ENCODE data around the gene DHRS7C. TPM values are rescaled to one million over a fixed set of nuclear protein-coding genes. Genes with fewer than 3 reads are reported as not detected.

The DHRS7C gene
- total and polyA plus RNA-seq, 2 donors (not counting 1 experiment from before 2014, with no cell fraction given) = not detected

GRCh38 chr17:9726291-9726690 lies 65.1 kb downstream of the DHRS7C start:
- intact Hi-C loops (cut with micrococcal nuclease) = no loop called here
- Mint-ChIP-seq H3K27me3 (peaks cover 5% of the 10 kb centered on the region), H3K4me3 (no peak overlapping the region), H3K27ac (no peak overlapping the region), H3K4me1 (no peaks in the 10 kb centered on the region), H3K9me3 (ENCODE audit: insufficient read depth) (no peaks in the 10 kb centered on the region)
- 72% methylated on average over 6 of the region's 6 CpGs for WGBS (ENCODE audit: insufficient coverage)
- Histone ChIP-seq H3K79me2 (ENCODE audit: control insufficient read depth, insufficient read depth, low read length) (no peaks in the 10 kb centered on the region), H4K20me1 (ENCODE audit: control insufficient read depth, insufficient read depth, low read length, poor library complexity, severe bottlenecking) (no peaks in the 10 kb centered on the region), H3K36me3 (replicated peaks in 1 of 2; ENCODE audit: control extremely low read depth in 1 of 2, control insufficient read depth in 1 of 2, extremely low read depth in 1 of 2, insufficient read depth in 2 of 2, low read length in 1 of 2) (no peaks in the 10 kb centered on the region), H3K4me1 (ENCODE audit: control insufficient read depth in 2 of 2, insufficient read depth in 2 of 2, low read length in 2 of 2) (no peaks in the 10 kb centered on the region), H3K27ac (ENCODE audit: low read length in 2 of 2) (no peak overlapping the region), H2AFZ (ENCODE audit: insufficient read depth, low read depth, low read length, poor library complexity, severe bottlenecking) (no peak overlapping the region), H3K9ac (ENCODE audit: low read length) (no peak overlapping the region), H3K4me2 (replicated peaks; ENCODE audit: low read depth, low read length, poor library complexity, severe bottlenecking) (no peak overlapping the region), H3K4me3 (ENCODE audit: control extremely low read depth in 1 of 5, extremely low read depth in 1 of 5, insufficient read depth in 1 of 5, low read depth in 2 of 5, low read length in 4 of 5) (no peak overlapping the region), H3K27me3 (replicated peaks in 1 of 4; ENCODE audit: control extremely low read depth in 1 of 4, control insufficient read depth in 3 of 4, insufficient read depth in 4 of 4, low read length in 3 of 4) (no peaks in the 10 kb centered on the region), H3K9me3 (ENCODE audit: control extremely low read depth in 1 of 3, control insufficient read depth in 2 of 3, insufficient read depth in 1 of 3, low read length in 2 of 3) (peaks cover 0 to 3% (median 0%) of the 10 kb centered on the region in 3 donors)
- ChIA-PET POLR2A (no interaction called here), CTCF (interaction anchor here (0.7 kb wide), 1 partner anchor 42 kb away, joined by 3 read pairs; no protein-coding TSS in a partner anchor)
- ATAC-seq (ENCODE audit: low read depth) = no peak
- TF ChIP-seq EZH2 (IDR thresholded peaks at IDR 0.05; ENCODE audit: borderline replicate concordance, insufficient read depth, low read depth, low read length, poor library complexity, severe bottlenecking) (no peak), CTCF (IDR thresholded peaks at IDR 0.05) (no peak)
- no peak for DNase-seq

- Histone ChIP-seq H3K4me3 (ENCODE audit: control extremely low read depth in 1 of 5, extremely low read depth in 1 of 5, insufficient read depth in 1 of 5, low read depth in 2 of 5, low read length in 4 of 5) (no peak overlapping the region), H2AFZ (ENCODE audit: insufficient read depth, low read depth, low read length, poor library complexity, severe bottlenecking) (no peak overlapping the region), H3K36me3 (replicated peaks in 1 of 2; ENCODE audit: control extremely low read depth in 1 of 2, control insufficient read depth in 1 of 2, extremely low read depth in 1 of 2, insufficient read depth in 2 of 2, low read length in 1 of 2) (no peaks in the 10 kb centered on the region), H3K4me1 (ENCODE audit: control insufficient read depth in 2 of 2, insufficient read depth in 2 of 2, low read length in 2 of 2) (no peaks in the 10 kb centered on the region), H3K9me3 (ENCODE audit: control extremely low read depth in 1 of 3, control insufficient read depth in 2 of 3, insufficient read depth in 1 of 3, low read length in 2 of 3) (no peaks in the 10 kb centered on the region), H3K9ac (ENCODE audit: low read length) (no peak overlapping the region), H3K27me3 (replicated peaks in 1 of 4; ENCODE audit: control extremely low read depth in 1 of 4, control insufficient read depth in 3 of 4, insufficient read depth in 4 of 4, low read length in 3 of 4) (no peaks in the 10 kb centered on the region), H4K20me1 (ENCODE audit: control insufficient read depth, insufficient read depth, low read length, poor library complexity, severe bottlenecking) (no peaks in the 10 kb centered on the region), H3K4me2 (replicated peaks; ENCODE audit: low read depth, low read length, poor library complexity, severe bottlenecking) (no peak overlapping the region), H3K27ac (ENCODE audit: low read length in 2 of 2) (no peak overlapping the region), H3K79me2 (ENCODE audit: control insufficient read depth, insufficient read depth, low read length) (no peaks in the 10 kb centered on the region)
- H3K27me3 Mint-ChIP-seq = peaks cover 5% of the 10 kb centered on the region
- TF ChIP-seq CTCF (IDR thresholded peaks at IDR 0.05) (no peak), EZH2 (IDR thresholded peaks at IDR 0.05; ENCODE audit: borderline replicate concordance, insufficient read depth, low read depth, low read length, poor library complexity, severe bottlenecking) (no peak)
- no peak overlapping the region for H3K27ac Mint-ChIP-seq
- H3K4me3 Mint-ChIP-seq = no peak overlapping the region
- no peaks in the 10 kb centered on the region for H3K9me3 Mint-ChIP-seq (ENCODE audit: insufficient read depth)
- ChIA-PET POLR2A (no interaction called here), CTCF (no interaction called here)
- WGBS (ENCODE audit: insufficient coverage) = 5% methylated on average over 4 of the region's 9 CpGs
- intact Hi-C loops (cut with micrococcal nuclease) = no loop called here
- no peak for DNase-seq
- H3K4me1 Mint-ChIP-seq = no peaks in the 10 kb centered on the region
- ATAC-seq (ENCODE audit: low read depth) = no peak
These were observed 65.8 kb downstream of the DHRS7C start for GRCh38 chr17:9725575-9725974.

Other genes starting within 250 kb of the DHRS7C start
- gene STX8, start 215.8 kb downstream of the DHRS7C start, total RNA-seq = 58.2 and 61.5 TPM in 2 replicates
- 31.0 and 35.8 TPM in 2 replicates for gene STX8, start 215.8 kb downstream of the DHRS7C start, polyA plus RNA-seq
- gene CFAP52, start 214.9 kb downstream of the DHRS7C start, total RNA-seq = not detected in 2 replicates
- not detected in 2 replicates for gene CFAP52, start 214.9 kb downstream of the DHRS7C start, polyA plus RNA-seq
- gene USP43, start 146.1 kb downstream of the DHRS7C start, total RNA-seq = 0.07 and 0.30 TPM in 2 replicates
- gene USP43, start 146.1 kb downstream of the DHRS7C start, polyA plus RNA-seq = 0.16 and 0.66 TPM in 2 replicates
- not detected in 2 replicates for gene GSG1L2, start 30.5 kb upstream of the DHRS7C start, total RNA-seq
- gene GSG1L2, start 30.5 kb upstream of the DHRS7C start, polyA plus RNA-seq = not detected in 2 replicates
- not detected in 2 replicates for gene GLP2R, start 34.3 kb upstream of the DHRS7C start, total RNA-seq
- not detected in 2 replicates for gene GLP2R, start 34.3 kb upstream of the DHRS7C start, polyA plus RNA-seq
- gene RCVRN, start 113.7 kb upstream of the DHRS7C start, total RNA-seq = not detected in 2 replicates
- gene RCVRN, start 113.7 kb upstream of the DHRS7C start, polyA plus RNA-seq = 0.16 TPM in 1 of 2 replicates, not detected in the other